GM19193 (cell line): ENCODE data around the gene KBTBD7.

Experiments
- POLR2A ChIP-seq: IDR thresholded peaks from 4 replicates; pipeline ENCODE4 v1.6.1; 2011; ENCODE audit not compliant: insufficient read depth, insufficient read length; ENCODE audit errors: extremely low read depth

Gene KBTBD7

GRCh38 chr13:41212881-41213280, 18.5 kb upstream of the KBTBD7 start:
- TF ChIP-seq POLR2A = no peak

DNA sequence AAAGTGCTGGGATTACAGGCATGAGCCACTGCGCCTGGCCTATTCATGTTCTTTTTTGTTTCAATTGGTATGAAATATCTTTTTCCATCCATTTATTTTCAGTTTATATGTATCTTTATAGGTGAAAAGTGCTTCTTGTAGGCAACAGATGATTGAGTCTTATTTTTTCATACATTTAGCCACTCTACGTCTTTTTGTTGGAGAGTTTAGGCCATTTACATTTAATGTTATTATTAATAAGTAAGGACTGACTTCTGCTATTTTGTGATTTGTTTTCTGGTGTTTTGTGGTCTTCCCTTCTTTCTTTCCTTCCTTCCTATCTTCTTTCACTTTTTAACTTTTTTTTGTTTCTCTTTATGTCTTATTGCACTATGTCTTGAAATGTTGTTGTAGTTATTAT, 16.7 kb upstream of the KBTBD7 start:
- TF ChIP-seq POLR2A = no peak

DNA sequence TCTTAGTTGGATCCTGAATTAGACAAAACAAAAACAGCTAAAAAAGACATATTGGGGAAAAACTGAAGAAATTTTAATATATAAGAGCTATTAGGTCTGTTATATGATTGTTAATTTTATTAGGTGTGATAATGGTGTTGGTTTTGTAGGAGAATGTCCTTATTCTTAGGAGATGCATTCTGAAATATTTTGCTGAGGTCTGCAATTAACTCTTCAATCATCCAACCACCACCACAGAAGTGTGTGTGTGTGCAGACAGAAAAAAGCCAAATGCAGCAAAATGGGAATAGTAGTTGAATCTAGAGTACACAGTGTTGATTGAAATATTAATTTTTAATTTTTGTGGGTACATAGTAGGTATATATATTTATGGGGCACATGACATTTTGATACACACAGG, 12.1 kb upstream of the KBTBD7 start:
- TF ChIP-seq POLR2A = no peak

- no peak for TF ChIP-seq POLR2A
Observed at GRCh38 chr13:41203810-41204209, 9.4 kb upstream of the KBTBD7 start.

DNA sequence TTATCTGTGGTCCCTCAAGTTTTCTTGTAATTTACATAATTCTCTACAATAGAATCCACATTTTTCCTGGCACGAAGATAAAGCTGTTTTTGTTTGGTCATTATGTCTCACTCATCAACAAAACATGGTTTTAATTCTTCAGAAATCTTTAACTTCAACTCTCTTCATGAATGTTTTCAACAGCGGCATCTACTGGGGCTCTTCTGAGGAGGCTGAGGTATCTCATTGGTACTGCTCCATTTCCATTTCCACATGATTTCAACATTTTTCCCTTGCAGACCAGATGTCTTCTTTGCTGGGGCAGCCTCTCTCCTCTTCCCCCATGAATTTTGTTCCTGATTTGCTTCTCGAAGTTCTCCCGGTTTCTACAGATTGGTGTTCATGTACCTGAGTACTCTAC, 5.8 kb upstream of the KBTBD7 start:
- TF ChIP-seq POLR2A = no peak

DNA sequence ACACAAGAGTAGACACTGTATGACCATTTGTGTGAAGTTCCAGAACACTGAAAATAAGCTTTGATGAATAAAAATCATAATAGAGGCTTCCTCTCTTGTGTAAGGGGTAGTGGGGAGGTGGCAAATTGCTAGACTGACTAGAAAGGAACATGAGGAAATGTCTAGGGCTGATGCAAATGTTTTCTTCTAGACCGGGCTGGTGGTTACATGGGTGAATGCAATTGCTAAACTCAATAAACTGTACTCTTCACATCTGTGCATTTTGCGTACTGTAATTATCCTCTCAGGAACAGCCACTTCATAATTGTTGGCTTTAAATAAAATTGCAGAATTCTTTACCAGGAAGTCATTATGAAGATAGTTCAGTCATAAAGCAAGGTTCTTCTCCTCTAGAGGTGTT, 5.2 kb upstream of the KBTBD7 start:
- no peak for TF ChIP-seq POLR2A

- TF ChIP-seq POLR2A = no peak
Observed at GRCh38 chr13:41199079-41199478, 4.7 kb upstream of the KBTBD7 start.

- TF ChIP-seq POLR2A = no peak
Observed at GRCh38 chr13:41196620-41197019, 2.3 kb upstream of the KBTBD7 start.

GRCh38 chr13:41196011-41196410, 1.6 kb upstream of the KBTBD7 start:
- no peak for TF ChIP-seq POLR2A

- TF ChIP-seq POLR2A = no peak
Observed at GRCh38 chr13:41193469-41193868, 900 bp downstream of the KBTBD7 start.

DNA sequence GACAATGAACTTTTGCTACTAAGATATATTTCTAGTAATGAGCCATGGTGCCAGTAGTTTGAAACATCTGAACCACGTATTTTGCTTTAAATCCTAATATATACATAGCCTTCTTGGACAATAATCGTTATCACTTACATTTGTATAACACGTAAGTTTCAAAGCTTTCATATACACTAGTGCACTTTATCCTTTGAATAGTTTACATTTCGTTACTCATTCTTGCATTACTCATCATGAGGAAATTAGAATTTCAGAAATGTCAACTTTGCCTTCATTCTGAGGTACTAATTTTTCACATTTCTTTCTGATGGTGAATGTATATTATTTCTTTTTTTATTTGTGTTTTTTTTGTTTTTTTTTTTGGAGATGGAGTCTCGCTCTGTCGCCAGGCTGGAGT, 5.8 kb downstream of the KBTBD7 start:
- no peak for TF ChIP-seq POLR2A

- TF ChIP-seq POLR2A = no peak
Observed at GRCh38 chr13:41186481-41186880, 7.9 kb downstream of the KBTBD7 start.

DNA sequence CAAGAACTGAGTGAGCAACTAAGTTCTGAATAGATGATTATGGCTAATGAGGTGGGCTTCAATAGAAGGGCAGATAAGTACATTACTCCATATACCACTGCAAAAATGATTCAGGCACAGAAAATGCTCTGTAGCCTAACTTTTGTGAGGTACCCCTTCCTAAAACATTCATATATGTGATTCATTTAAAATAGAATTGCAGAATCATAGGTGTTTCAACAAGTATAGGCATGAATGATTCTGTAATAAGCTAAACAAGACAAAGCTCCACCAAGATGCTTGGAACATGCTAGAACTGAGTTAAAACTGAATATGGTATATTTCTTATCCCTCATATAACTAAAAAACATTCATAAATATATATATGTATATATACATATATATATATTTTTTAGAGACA, 12.1 kb downstream of the KBTBD7 start:
- TF ChIP-seq POLR2A = no peak

- no peak for TF ChIP-seq POLR2A
Observed at GRCh38 chr13:41179593-41180250, 14.6 kb downstream of the KBTBD7 start.

DNA sequence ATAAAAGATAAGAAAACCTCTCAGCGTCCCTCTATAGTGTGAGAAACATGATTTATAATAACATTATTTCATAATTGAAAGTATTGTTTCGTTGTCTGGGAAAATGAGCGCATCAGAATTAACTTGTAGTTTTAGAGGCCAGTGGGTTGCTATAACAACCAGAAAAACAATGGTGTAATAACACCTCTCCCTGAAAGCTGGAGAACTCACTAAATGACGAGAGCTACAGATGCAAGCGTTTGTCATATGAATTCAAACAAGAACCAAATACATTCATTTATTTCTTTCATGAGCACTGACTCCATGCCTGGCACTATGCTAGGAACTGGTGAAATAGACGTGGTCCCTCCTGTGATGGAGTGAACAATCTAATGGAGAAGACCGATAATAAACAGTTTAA, 16.3 kb downstream of the KBTBD7 start:
- no peak for TF ChIP-seq POLR2A

- TF ChIP-seq POLR2A = no peak
Observed at GRCh38 chr13:41177616-41178015, 16.8 kb downstream of the KBTBD7 start.

DNA sequence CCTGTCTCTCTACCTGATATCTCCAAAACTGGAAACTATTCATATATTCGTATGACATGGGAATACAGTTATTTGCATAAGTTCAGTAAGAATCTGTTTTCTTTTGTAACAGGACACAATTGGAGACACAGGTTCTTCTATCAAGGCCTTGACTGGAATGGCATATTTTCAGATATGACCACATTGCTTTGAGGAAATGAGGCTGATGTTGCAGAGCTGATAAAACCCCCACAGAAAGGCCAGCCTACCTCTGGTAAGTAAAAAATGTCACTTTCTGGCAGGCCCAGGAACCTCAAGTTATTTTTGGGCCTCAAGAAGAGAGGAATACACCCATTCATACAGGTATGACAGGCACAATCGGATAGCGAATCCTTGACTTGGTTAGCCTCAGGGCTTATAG, 32.2 kb downstream of the KBTBD7 start:
- no peak for TF ChIP-seq POLR2A
